GM19099 (cell line): ENCODE data around the gene FXYD3.

Source experiments
- POLR2A ChIP-seq: IDR thresholded peaks from 3 replicates; pipeline ENCODE4 v1.6.1; 2011; ENCODE audit warnings: low read depth; ENCODE audit not compliant: insufficient read length; ENCODE audit errors: extremely low read depth

Gene FXYD3

DNA sequence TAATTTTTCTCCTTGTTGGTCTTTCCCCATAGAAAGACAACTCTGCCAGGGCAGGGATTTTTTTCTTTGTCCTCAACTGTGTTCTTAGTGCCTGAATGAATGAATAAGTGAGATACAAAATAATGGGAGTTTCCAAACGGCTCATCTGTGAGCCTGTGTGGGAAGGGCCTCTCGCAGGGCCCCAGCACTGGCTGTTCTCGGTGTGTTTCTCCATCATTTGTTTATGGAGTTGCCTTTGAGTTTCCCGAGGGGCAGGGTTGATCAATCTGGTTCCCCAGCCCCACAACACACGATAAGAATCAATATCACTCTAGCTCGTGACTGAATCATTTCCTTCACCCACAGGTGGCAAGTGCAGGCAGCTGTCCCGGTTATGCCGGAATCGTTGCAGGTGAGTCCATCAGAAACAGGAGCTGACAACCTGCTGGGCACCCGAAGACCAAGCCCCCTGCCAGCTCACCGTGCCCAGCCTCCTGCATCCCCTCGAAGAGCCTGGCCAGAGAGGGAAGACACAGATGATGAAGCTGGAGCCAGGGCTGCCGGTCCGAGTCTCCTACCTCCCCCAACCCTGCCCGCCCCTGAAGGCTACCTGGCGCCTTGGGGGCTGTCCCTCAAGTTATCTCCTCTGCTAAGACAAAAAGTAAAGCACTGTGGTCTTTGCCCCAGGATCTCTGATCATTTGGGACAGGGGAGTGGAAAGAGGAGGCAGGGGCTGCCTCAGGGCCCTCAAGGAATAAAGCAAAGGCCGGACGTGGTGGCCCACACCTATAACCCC, 53.8 kb downstream of the FXYD3 start:
- no peak for TF ChIP-seq POLR2A

DNA sequence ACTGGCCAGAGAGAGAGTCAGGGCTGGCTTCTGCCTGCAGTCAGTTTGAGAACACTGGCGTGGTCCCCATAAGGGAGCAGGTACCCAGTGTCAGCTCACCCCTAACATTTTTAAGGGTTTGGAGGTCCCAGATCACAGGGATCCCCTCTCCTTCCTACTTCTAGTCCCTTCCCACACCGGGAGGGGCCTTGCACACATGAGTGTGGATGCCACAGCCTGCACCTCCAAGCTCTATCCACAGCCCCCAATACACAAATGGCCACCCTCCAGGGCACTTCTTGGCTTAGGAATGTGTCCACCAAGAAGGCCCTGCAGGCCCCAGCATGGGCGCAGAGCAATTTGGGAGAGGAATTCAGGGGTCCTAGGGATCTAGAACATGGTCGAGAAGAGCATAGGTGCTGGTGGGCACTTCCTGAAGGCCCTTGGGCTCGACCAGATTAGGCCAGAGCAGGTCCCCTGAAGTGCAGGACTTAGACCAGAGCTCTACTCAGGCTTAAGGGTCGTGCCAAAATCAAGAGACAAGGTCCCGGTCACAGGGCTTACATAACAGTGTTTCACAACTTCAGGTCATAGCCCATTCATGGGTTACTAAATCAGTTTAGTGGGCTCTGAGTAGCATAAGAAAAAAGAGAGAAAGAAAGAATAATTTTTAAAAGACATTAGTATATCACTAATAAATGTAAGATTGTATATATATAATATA, 54.9 kb downstream of the FXYD3 start:
- no peak for TF ChIP-seq POLR2A

DNA sequence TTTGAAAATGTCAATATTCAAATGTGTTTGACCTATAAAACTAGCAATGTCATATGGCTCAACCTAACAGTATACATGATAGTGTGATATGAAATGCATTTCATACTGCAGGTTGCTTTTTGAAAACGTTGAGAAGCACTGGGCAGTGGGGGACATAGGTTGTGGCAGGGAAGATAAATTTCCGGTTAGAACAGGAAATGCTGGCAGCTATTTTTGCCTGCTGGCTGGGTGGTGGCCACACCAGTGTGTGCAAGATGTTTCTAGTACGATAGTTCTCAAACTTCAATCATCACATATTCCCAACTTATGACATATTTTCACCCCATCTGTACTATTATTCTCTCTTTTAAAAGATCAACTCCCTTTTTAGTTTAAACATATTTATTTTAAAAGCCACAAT, 56.1 kb downstream of the FXYD3 start:
- no peak for TF ChIP-seq POLR2A
